GM19328 (cell line): Measurements from ENCODE around the gene COPS6.
"Not testable (repeated sequence)": the region's sequence is repeated elsewhere in the genome, so short reads cannot be mapped to it uniquely, and the experiment has no call there.

Experiments
- ATAC-seq: cut with Tn5 transposase; IDR thresholded peaks from one replicate; pipeline ENCODE4 v1.9.1; 2021; ENCODE audit warnings: mild to moderate bottlenecking, moderate library complexity; ENCODE audit not compliant: unreplicated experiment

The COPS6 gene

DNA sequence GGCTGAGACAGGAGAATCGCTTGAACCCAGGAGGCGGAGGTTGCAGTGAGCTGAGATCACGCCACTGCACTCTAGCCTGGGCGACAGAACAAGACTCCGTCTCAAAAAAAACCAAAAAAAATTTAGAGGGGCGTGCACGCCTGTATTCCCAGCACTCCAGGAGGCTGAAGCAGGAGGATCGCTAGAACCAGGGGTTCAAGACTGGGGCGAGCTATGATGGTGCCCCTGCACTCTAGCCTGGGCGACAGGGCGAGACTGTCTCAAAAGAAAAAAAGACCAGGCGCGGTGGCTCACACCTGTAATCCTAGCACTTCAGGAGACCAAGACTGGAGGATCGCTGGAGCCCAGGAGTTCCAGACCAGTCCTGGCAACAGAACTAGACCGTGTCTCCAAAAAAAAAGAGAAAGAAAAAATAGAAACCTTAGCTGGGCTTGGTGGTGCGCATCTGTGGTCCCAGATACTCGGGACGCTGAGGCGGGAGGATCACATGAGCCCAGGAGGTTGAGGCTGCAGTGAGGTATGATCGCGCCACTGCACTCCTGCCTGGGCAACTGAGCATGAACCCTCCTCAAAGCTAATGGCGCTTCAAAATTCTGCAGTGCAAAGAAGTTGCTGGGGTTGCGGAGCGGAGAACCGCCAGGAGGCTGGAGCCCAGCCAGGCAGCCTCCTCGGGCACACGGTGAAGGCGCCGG lies 37.6 kb downstream of the COPS6 start:
- peak; percentile 52 for ATAC-seq

DNA sequence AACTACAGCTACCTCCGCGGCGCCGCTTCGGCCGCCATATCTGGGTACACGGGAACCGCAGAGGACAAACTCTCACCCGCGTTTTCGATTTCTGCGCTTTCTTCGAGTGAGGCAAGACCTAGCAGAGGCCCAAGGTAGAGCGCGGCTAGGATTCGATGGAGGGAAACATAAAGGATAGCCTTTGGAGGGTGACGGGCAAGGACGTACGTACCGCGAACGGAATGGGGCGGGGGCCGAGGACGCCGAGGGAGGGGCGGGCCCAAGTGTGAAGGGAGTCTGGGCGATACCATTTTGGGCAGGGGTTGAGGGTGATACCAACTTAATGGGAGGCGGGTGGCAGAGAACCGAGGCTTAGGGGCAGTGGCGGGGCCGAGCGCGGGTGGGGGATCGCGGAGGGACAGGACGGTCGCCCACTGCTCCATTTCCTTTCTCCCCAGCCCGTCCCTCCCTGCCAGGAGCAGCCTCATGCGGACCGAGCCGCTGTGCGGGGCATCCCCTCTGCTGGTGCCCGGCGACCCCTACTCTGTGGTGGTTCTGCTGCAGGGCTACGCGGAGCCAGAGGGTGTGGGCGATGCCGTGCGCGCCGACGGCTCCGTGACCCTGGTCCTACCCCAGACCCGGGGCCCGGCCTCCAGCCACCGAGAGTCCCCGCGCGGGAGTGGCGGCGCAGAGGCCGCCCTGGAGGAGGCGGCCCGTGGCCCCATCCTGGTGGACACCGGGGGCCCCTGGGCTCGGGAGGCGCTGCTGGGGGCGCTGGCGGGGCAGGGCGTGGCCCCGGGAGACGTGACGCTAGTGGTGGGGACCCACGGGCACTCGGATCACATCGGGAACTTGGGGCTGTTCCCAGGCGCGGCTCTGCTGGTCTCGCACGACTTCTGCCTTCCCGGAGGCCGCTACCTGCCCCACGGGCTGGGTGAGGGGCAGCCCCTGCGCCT lies 38.4 kb downstream of the COPS6 start, which contains the start of gene MBLAC1:
TSS of gene MBLAC1 (plus strand) at position 37 of the 935 bp plus-strand sequence. CDS start at position 466, 429 bp downstream.
- ATAC-seq = peak; percentile 58

DNA sequence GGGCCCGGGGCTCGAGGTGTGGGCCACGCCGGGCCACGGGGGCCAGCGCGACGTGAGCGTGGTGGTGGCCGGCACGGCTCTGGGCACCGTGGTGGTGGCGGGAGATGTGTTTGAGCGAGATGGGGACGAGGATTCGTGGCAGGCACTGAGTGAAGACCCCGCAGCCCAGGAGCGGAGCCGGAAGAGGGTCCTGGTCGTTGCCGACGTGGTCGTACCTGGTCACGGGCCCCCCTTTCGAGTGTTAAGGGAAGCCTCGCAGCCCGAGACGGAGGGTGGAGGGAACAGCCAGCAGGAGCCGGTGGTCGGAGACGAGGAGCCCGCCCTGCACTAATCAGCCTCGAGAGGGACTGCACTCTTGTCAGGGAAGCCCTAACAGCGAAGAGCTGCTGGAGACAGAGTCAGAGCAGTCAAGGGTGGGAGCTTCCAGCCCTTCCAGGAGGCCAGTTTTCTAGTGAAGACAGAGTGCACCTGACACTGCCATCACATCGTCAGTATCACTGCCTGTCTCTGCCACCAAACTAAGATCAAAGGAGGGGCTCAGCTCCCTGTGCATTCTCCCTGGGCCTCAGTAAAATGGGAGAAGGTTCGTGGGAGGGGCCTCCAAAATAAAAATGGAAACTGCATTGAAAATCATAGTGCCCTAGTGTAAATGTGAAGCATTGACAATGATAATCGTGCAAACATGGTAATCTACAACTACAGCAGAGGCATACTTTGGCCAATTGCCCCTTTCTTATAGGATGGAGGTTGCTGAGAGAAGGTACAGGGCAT lies 39.3 kb downstream of the COPS6 start:
- ATAC-seq = no peak

DNA sequence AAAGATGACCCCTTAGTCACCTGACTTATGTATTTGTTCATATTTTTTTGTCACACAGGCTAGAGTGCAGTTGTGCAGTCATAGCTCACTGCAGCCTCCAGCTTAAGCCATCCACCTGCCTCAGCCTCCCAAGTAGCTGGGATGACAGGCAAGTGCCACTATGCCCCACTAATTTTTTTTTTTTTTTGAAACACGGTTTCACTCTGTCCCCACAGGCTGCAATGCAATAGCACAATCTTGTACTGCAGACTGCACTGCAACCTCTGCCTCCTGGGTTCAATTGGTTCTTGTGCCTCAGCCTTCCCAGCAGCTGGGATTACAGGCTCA lies 39.8 kb downstream of the COPS6 start:
- no peak for ATAC-seq

DNA sequence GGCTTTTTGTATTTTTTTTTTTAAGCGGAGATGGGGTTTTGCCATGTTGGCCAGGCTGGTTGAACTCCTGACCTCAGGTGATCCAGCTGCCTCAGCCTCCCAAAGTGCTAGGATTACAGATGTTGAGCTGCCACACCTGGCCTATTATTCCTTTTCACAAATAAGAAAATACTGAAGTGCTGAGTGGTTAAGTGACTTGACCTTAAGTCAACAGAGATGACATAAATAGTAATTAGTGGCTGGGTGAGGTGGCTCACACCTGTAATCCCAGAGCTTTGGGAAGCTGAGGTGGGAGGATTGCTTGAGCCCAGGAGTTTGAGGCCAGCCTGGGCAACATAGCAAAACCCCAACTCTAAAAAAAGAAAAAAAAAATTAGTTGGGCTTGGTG lies 41.4 kb downstream of the COPS6 start:
- ATAC-seq = not testable (repeated sequence)

DNA sequence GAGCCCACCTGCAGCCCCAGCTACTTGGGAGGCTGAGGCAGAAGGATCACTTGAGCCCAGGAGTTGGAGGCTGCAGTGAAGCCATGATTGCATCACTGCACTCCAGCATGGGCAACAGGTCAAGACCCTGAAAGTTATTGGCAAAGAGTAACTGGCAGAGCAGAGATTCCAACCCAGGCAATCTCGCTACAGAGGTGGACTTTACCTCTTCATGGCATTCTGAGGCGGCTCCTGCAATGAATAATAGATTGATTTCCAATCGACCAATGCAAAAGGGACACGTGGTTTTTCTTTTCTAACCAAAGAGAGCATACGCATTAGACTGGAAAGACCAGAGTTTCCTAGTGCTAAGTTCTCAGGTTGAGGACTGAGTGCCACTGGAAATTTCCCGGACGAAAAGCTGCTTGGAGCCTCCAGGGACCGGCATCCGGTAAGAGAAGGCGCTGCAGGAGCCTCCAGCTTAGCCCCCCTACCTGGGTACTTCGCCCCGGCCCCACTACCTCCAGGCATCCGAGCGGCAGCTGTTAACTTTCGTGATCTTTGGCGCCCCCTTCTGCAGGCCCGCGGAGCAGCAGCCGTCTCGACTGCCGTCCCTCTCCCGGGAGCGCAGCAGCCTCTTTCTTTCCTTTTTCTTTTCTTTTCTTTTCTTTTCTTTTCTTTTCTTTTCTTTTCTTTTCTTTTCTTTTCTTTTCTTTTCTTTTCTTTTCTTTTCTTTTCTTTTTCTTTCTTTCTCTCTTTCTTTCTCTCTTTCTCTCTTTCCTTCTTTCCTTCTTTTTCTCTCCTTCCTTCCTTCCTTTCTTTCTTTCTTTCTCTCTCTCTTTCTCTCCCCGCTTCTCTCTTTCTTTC lies 42.1 kb downstream of the COPS6 start:
- no peak for ATAC-seq

DNA sequence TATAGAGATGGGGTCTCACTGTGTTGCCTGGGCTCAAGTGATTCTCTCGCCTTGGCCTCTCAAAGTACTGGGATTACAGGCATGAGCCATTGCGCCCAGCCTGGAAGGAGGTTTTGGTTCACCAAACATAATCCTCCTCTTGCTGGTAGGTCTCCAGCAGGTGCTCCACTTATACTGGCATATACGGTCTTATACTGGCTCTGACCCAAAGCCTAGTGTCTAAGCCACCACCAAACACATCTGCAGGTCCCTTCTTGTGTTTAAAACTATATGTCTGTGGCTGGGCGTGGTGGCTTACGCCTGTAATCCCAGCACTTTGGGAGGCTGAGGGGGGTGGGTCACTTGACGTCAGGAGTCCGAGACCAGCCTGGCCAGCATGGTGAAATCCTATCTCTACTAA lies 43.4 kb downstream of the COPS6 start:
- ATAC-seq = no peak

DNA sequence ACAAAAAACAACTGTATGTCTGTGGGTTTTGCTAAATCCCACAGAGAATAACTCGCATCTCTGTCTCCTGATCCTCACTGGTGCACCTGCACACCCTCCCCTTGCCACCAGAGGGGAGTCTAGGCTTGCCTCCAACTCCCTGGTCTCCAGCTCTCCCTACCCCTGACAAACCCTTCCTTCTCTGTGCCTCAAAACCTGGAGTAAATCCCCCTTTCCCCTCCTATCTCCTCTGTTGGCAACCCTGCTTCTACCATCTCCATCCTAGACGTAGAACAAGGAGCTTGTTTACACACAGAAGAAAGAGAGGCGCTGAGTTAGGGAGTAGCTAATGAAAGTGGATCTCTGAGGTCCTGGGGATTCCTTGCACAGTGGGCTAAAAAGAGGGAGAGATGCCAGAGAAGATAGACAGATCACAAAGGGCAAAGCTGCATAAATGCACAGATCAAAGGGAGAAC lies 44.0 kb downstream of the COPS6 start:
- ATAC-seq = no peak

DNA sequence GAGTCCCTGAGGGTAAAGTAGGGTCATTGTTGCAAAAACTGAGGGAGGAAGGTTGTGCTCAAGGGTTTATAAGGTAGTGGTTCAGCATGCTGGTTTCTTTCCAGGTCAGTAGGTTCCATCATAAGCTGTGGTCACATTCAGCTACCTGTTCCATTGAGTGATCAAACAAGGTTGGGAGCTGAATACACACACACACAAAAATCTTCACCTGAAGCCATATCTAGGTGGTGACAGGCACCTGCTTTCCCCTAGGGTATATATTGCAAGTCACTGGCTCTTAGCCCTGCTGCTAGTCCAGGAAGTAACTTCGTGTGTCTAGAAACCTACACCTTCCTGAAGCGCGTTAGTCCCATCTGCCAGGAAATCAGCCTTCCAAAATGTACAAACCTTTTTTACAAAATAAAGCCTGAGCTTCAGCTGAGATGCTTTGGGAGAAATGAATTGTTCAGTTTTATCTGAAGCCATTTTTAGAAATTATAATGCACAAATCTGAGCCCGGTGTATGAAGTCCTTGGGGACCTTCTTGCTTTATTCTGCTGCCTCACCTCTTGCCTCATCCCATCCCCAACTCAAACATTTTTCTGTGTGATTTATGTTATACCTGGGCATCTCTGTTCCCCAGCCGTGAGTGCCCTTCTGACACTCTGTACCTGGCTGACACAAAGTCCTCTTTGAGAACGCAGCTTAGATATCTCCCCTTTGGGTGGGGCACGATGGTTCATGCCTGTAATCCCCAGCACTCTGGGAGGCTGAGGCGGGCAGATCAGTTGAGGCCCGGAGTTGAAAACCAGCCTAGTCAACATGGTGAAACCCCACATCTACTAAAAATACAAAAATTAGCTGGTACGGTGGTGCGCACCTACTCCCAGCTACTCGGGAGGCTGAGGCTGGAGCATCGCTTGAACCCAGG lies 49.3 kb downstream of the COPS6 start:
- ATAC-seq = no peak

DNA sequence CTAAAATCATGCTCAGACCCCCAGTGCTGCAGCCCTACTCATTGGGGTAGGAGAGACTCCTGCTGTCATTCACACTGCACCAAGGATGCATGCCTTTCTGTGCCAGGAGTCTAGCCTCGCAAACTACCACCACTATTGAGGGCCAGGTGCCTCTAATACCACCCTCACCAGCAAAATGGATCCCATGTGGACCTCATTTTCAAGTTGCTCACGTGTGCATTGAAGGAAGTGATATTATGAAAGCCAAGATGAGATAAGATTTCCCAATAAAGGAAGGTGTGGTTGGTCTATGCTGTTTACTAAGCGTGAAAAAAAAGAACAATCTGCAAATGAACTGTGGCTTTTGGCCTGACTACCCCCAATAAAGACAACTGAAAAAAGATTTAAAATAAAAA lies 52.8 kb downstream of the COPS6 start:
- ATAC-seq = no peak
